HCT116 (cell line): ENCODE results near the gene C14orf132. TPM values are rescaled to one million over a fixed set of nuclear protein-coding genes. Genes with fewer than 3 reads are reported as not detected.

Experiments
- ATAC-seq: fragments of 200-7000 bp; cut with Tn5 transposase; 2 replicates; pipeline ENCODE4 v1.9.1; 2020; ENCODE audit warnings: mild to moderate bottlenecking, moderate library complexity
- BruUV-seq: library from RNA; stranded (reverse); fragments of 400-500 nt; replicated peaks from 2 replicates; lab custom pipeline; 2021; lab: Mats Ljungman, UMichigan
- CTCF ChIA-PET: fragments of 300-600 bp; sonication (Branson Sonifier 250); formaldehyde crosslinking; loops from one replicate; lab custom pipeline; 2021; ENCODE audit warnings: antibody characterized with exemption; lab: Charles Lee
- POLR2A ChIA-PET: fragments of 300-600, 350-600 bp; sonication (Branson Sonifier 250); formaldehyde crosslinking; loops from one replicate; lab custom pipeline; 2021; ENCODE audit warnings: antibody characterized with exemption; lab: Charles Lee
- RAD21 ChIA-PET, 2 experiments: fragments of 300-600 bp; sonication (Branson Sonifier 250); formaldehyde crosslinking; loops; one replicate each; lab custom pipeline; 2023; ENCODE audit warnings: low total read pairs in 2 of 2; ENCODE audit not compliant: uncharacterized antibody in 2 of 2, unreplicated experiment in 2 of 2, low non-redundant PET in 1 of 2; lab: Charles Lee
- DNase-seq: peaks from one replicate; pipeline ENCODE4 v3.0.0-alpha.2; 2010; ENCODE audit warnings: low read depth, low spot score
- H2AFZ ChIP-seq: fragments of 200-600 bp; shearing (Covaris generic), sonication (generic); 2 replicates; pipeline ENCODE4 v1.6.1; 2017; ENCODE audit warnings: low read depth, mixed run types, mixed read lengths, antibody characterized with exemption, low read length; ENCODE audit not compliant: poor library complexity, severe bottlenecking
- H3K27ac ChIP-seq: 2 replicates; pipeline ENCODE4 v1.5.1; 2012; ENCODE audit warnings: low read depth, low read length
- H3K27me3 ChIP-seq: fragments of 200-600 bp; sonication (generic); 2 replicates; pipeline ENCODE4 v1.6.1; 2016; ENCODE audit warnings: mixed run types, low read length, mixed read lengths; ENCODE audit not compliant: insufficient read depth
- H3K36me3 ChIP-seq, 2 experiments: fragments of 200-500 bp in 1 of 2; fragments of 200-600 bp in 1 of 2; sonication (Bioruptor generic) in 1 of 2; sonication (generic) in 1 of 2; 2 replicates each; pipeline versions ENCODE4 v1.5.1 to v1.6.1; 2014 to 2016; ENCODE audit warnings: low read length in 2 of 2, inconsistent platforms in 1 of 2, mixed read lengths in 1 of 2, mixed run types in 1 of 2; ENCODE audit not compliant: insufficient read depth in 2 of 2, control insufficient read depth in 1 of 2
- H3K4me1 ChIP-seq, 2 experiments: fragments of 200-600 bp in 1 of 2; sonication (generic) in 1 of 2; 2 replicates each; pipeline versions ENCODE4 v1.5.1 to v1.6.1; 2012 to 2017; ENCODE audit warnings: low read length in 2 of 2, inconsistent platforms in 1 of 2, mild to moderate bottlenecking in 1 of 2, mixed read lengths in 1 of 2, mixed run types in 1 of 2, moderate library complexity in 1 of 2; ENCODE audit not compliant: insufficient read depth in 2 of 2, control insufficient read depth in 1 of 2
- H3K4me2 ChIP-seq: fragments of 200-600 bp; sonication (generic); 2 replicates; pipeline ENCODE4 v1.6.1; 2017; ENCODE audit warnings: mixed run types, low read length, mixed read lengths
- H3K4me3 ChIP-seq, 2 experiments: fragments of 200-600 bp in 1 of 2; sonication (generic) in 1 of 2; replicated peaks in 1 of 2; 2 replicates each; pipeline ENCODE4 v1.5.1; 2011 to 2016; ENCODE audit warnings: low read length in 2 of 2, control low read depth in 1 of 2, low read depth in 1 of 2, mild to moderate bottlenecking in 1 of 2, mixed read lengths in 1 of 2, mixed run types in 1 of 2
- H3K79me2 ChIP-seq: fragments of 200-600 bp; sonication (generic); 2 replicates; pipeline ENCODE4 v1.6.1; 2017; ENCODE audit warnings: mild to moderate bottlenecking, mixed run types, low read length, moderate library complexity, mixed read lengths; ENCODE audit not compliant: insufficient read depth
- H3K9ac ChIP-seq: fragments of 200-600 bp; sonication (generic); 2 replicates; pipeline ENCODE4 v1.6.1; 2016; ENCODE audit warnings: low read length, mixed read lengths
- H3K9me2 ChIP-seq: fragments of 200-600 bp; sonication (generic), shearing (Covaris generic); 2 replicates; pipeline ENCODE4 v1.6.1; 2017; ENCODE audit warnings: mixed run types, mild to moderate bottlenecking, moderate library complexity; ENCODE audit not compliant: insufficient read depth
- H3K9me3 ChIP-seq, 2 experiments: fragments of 200-500 bp in 1 of 2; fragments of 200-600 bp in 1 of 2; sonication (Bioruptor generic) in 1 of 2; sonication (generic) in 1 of 2; 2 replicates each; pipeline ENCODE4 v1.6.1; 2014 to 2017; ENCODE audit warnings: low read length in 2 of 2, mixed read lengths in 2 of 2, inconsistent platforms in 1 of 2, low read depth in 1 of 2, mild to moderate bottlenecking in 1 of 2, mixed run types in 1 of 2, moderate library complexity in 1 of 2; ENCODE audit not compliant: control insufficient read depth in 1 of 2, insufficient read depth in 1 of 2
- H4K20me1 ChIP-seq: fragments of 200-600 bp; sonication (generic), shearing (Covaris generic); 2 replicates; pipeline ENCODE4 v1.6.1; 2017; ENCODE audit warnings: mixed run types, mild to moderate bottlenecking, moderate library complexity; ENCODE audit not compliant: insufficient read depth
- CEBPB ChIP-seq: IDR thresholded peaks from 2 replicates; pipeline ENCODE4 v1.6.1; 2012; ENCODE audit warnings: low read depth
- EGR1 ChIP-seq: IDR thresholded peaks from 2 replicates; pipeline ENCODE4 v1.6.1; 2012; ENCODE audit warnings: low read depth
- ELF1 ChIP-seq: IDR thresholded peaks from 2 replicates; pipeline ENCODE4 v1.6.1; 2012; ENCODE audit warnings: low read depth, borderline replicate concordance
- EZH2 ChIP-seq: fragments of 200-600 bp; sonication (generic); IDR thresholded peaks from 2 replicates; pipeline ENCODE4 v1.6.1; 2017; ENCODE audit warnings: antibody characterized with exemption, mixed run types
- POLR2AphosphoS5 ChIP-seq: IDR thresholded peaks from 2 replicates; pipeline ENCODE4 v1.6.1; 2011; ENCODE audit warnings: mild to moderate bottlenecking, low read depth, low read length, moderate library complexity
- RAD21 ChIP-seq: IDR thresholded peaks from 2 replicates; pipeline ENCODE4 v1.6.1; 2012; ENCODE audit warnings: low read depth, mild to moderate bottlenecking
- SRF ChIP-seq: IDR thresholded peaks from 2 replicates; pipeline ENCODE4 v1.6.1; 2012; ENCODE audit warnings: low read depth
- TCF7L2 ChIP-seq: IDR thresholded peaks from 2 replicates; pipeline ENCODE4 v1.7.0; 2011; ENCODE audit warnings: borderline replicate concordance, inconsistent platforms; ENCODE audit not compliant: insufficient read depth, insufficient read length; ENCODE audit errors: extremely low read depth
- ZFX ChIP-seq: fragments of 450-650 bp; IDR thresholded peaks from 2 replicates; pipeline ENCODE4 v1.6.1; 2017
- intact Hi-C: fragments of 100-400 bp; cut with micrococcal nuclease; formaldehyde crosslinking; loops from 2 replicates; pipeline ENCODE4 v1.10.0; 2022
- total RNA-seq: library from RNA; stranded (reverse); gene quantifications from one replicate; pipeline ENCODE4 v1.2.1, GENCODE V29; 2021; ENCODE audit not compliant: unreplicated experiment
- TF ChIP-seq, protein P1 (sequence below): IDR thresholded peaks from 2 replicates; pipeline ENCODE4 v1.6.1; 2011; ENCODE audit warnings: mild to moderate bottlenecking, low read length, moderate library complexity; ENCODE audit not compliant: insufficient replicate concordance; ENCODE audit errors: extremely low read depth
- TF ChIP-seq, protein P2 (sequence below), 3 experiments: fragments of 200-600 bp in 1 of 3; sonication (generic) in 1 of 3; IDR thresholded peaks in 2 of 3; conservative IDR thresholded peaks in 1 of 3; 2 replicates each; pipeline ENCODE4 v1.5.1; 2012 to 2017; ENCODE audit warnings: low read depth in 2 of 3, low read length in 2 of 3, antibody characterized with exemption in 1 of 3, borderline replicate concordance in 1 of 3, control low read depth in 1 of 3, mild to moderate bottlenecking in 1 of 3, mixed read lengths in 1 of 3, mixed run types in 1 of 3, moderate library complexity in 1 of 3; ENCODE audit not compliant: insufficient read depth in 1 of 3

C14orf132 gene
- total RNA-seq, 1 experiment from 2014 or later: 3.4 TPM

- no peak overlapping the region for H3K9ac ChIP-seq
- no peaks in the 10 kb centered on the region for H3K9me2 ChIP-seq
- H3K36me3 ChIP-seq: no peaks in the 10 kb centered on the region
- intact Hi-C loops: no loop called here
- H2AFZ ChIP-seq: no peak overlapping the region
- BruUV-seq: no TSS peak
- no peaks in the 10 kb centered on the region for H3K4me1 ChIP-seq
- ATAC-seq: no peak
- no peak for TF ChIP-seq ZFX
- TF ChIP-seq ELF1: no peak
- TF ChIP-seq EZH2: no peak
- TF ChIP-seq, protein P1, sequence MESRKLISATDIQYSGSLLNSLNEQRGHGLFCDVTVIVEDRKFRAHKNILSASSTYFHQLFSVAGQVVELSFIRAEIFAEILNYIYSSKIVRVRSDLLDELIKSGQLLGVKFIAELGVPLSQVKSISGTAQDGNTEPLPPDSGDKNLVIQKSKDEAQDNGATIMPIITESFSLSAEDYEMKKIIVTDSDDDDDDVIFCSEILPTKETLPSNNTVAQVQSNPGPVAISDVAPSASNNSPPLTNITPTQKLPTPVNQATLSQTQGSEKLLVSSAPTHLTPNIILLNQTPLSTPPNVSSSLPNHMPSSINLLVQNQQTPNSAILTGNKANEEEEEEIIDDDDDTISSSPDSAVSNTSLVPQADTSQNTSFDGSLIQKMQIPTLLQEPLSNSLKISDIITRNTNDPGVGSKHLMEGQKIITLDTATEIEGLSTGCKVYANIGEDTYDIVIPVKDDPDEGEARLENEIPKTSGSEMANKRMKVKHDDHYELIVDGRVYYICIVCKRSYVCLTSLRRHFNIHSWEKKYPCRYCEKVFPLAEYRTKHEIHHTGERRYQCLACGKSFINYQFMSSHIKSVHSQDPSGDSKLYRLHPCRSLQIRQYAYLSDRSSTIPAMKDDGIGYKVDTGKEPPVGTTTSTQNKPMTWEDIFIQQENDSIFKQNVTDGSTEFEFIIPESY: no peak
- TF ChIP-seq CEBPB: no peak
- no peak for TF ChIP-seq EGR1
- TF ChIP-seq TCF7L2: no peak
- no peak for TF ChIP-seq RAD21
- no peak for TF ChIP-seq SRF
- TF ChIP-seq, protein P2, sequence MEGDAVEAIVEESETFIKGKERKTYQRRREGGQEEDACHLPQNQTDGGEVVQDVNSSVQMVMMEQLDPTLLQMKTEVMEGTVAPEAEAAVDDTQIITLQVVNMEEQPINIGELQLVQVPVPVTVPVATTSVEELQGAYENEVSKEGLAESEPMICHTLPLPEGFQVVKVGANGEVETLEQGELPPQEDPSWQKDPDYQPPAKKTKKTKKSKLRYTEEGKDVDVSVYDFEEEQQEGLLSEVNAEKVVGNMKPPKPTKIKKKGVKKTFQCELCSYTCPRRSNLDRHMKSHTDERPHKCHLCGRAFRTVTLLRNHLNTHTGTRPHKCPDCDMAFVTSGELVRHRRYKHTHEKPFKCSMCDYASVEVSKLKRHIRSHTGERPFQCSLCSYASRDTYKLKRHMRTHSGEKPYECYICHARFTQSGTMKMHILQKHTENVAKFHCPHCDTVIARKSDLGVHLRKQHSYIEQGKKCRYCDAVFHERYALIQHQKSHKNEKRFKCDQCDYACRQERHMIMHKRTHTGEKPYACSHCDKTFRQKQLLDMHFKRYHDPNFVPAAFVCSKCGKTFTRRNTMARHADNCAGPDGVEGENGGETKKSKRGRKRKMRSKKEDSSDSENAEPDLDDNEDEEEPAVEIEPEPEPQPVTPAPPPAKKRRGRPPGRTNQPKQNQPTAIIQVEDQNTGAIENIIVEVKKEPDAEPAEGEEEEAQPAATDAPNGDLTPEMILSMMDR (IDR thresholded peaks at IDR 0.05 in 2 of 3, conservative IDR thresholded peaks at IDR 0.05 in 1 of 3; ENCODE audit: borderline replicate concordance in 1 of 3, insufficient read depth in 1 of 3, low read depth in 2 of 3, low read length in 2 of 3): no peak
- no peak for TF ChIP-seq POLR2AphosphoS5
- ChIA-PET RAD21 (no interaction called here), CTCF (no interaction called here), POLR2A (no interaction called here)
- H3K79me2 ChIP-seq: no peaks in the 10 kb centered on the region
- H3K9me3 ChIP-seq: no peaks in the 10 kb centered on the region
- no peak overlapping the region for H3K4me3 ChIP-seq
- no peak overlapping the region for H3K27ac ChIP-seq
- H3K4me2 ChIP-seq: no peak overlapping the region
- H3K27me3 ChIP-seq: peaks cover 65% of the 10 kb centered on the region
- H4K20me1 ChIP-seq: no peaks in the 10 kb centered on the region
- no peak for DNase-seq
These were observed 22.5 kb upstream of the C14orf132 start for GRCh38 chr14:96016501-96017160.
